Loucy (cell line): Measurements from ENCODE around the gene SPRED2.

Experiments
- H2AFZ ChIP-seq: fragments of 200-600 bp; sonication (generic); 2 replicates; pipeline ENCODE4 v1.6.0; 2016; ENCODE audit warnings: antibody characterized with exemption, mild to moderate bottlenecking, low read length, moderate library complexity
- H3F3A ChIP-seq: fragments of 200-600 bp; 2 replicates; pipeline ENCODE4 v1.6.0; 2016; ENCODE audit warnings: antibody characterized with exemption, low read depth, mild to moderate bottlenecking
- H3K27me3 ChIP-seq: fragments of 200-600 bp; sonication (generic); 2 replicates; pipeline ENCODE4 v1.6.1; 2014; ENCODE audit warnings: low read length, mild to moderate bottlenecking; ENCODE audit not compliant: insufficient read depth, poor library complexity, severe bottlenecking
- H3K36me3 ChIP-seq: fragments of 200-600 bp; sonication (generic); 2 replicates; pipeline ENCODE4 v1.6.1; 2016; ENCODE audit warnings: low read length; ENCODE audit not compliant: insufficient read depth
- H3K4me1 ChIP-seq: fragments of 200-600 bp; sonication (generic); 2 replicates; pipeline ENCODE4 v1.5.1; 2014; ENCODE audit warnings: low read length, mild to moderate bottlenecking; ENCODE audit not compliant: insufficient read depth, poor library complexity, severe bottlenecking
- H3K4me2 ChIP-seq: fragments of 200-600 bp; sonication (generic); 2 replicates; pipeline ENCODE4 v1.6.0; 2014; ENCODE audit warnings: antibody characterized with exemption, low read length, low read depth, mild to moderate bottlenecking; ENCODE audit not compliant: poor library complexity, severe bottlenecking
- H3K4me3 ChIP-seq: fragments of 200-600 bp; sonication (generic); 2 replicates; pipeline ENCODE4 v1.5.1; 2014; ENCODE audit warnings: low read length, mild to moderate bottlenecking, mixed read lengths; ENCODE audit not compliant: poor library complexity, severe bottlenecking
- H3K79me2 ChIP-seq: fragments of 200-600 bp; sonication (generic); 2 replicates; pipeline ENCODE4 v1.6.1; 2014; ENCODE audit warnings: low read length; ENCODE audit not compliant: insufficient read depth
- H3K9ac ChIP-seq: fragments of 200-600 bp; sonication (generic); 2 replicates; pipeline ENCODE4 v1.6.0; 2014; ENCODE audit warnings: mild to moderate bottlenecking, low read depth, low read length, moderate library complexity; ENCODE audit not compliant: poor library complexity, severe bottlenecking
- H3K9me2 ChIP-seq: fragments of 200-600 bp; sonication (generic); replicated peaks from 2 replicates; pipeline ENCODE4 v1.6.1; 2016; ENCODE audit warnings: low read depth, low read length, mixed read lengths
- H3K9me3 ChIP-seq: fragments of 200-600 bp; sonication (generic); 2 replicates; pipeline ENCODE4 v1.6.1; 2014; ENCODE audit warnings: mild to moderate bottlenecking, antibody characterized with exemption, low read length, low read depth; ENCODE audit not compliant: insufficient read depth
- H4K20me1 ChIP-seq: fragments of 200-600 bp; sonication (generic); 2 replicates; pipeline ENCODE4 v1.6.0; 2014; ENCODE audit warnings: antibody characterized with exemption, low read length, mild to moderate bottlenecking; ENCODE audit not compliant: insufficient read depth, poor library complexity, severe bottlenecking
- CTCF ChIP-seq: fragments of 200-600 bp; sonication (generic); conservative IDR thresholded peaks from 2 replicates; pipeline ENCODE4 v1.5.1; 2014; ENCODE audit warnings: mild to moderate bottlenecking, antibody characterized with exemption, low read length
- EZH2phosphoT487 ChIP-seq: fragments of 200-600 bp; IDR thresholded peaks from 2 replicates; pipeline ENCODE4 v1.6.1; 2018; ENCODE audit warnings: antibody characterized with exemption, mild to moderate bottlenecking, moderate library complexity, borderline replicate concordance

SPRED2 gene

GRCh38 chr2:65417509-65418085 lies 14.8 kb downstream of the SPRED2 start:
- peaks cover 72% of the 10 kb centered on the region for H3K4me1 ChIP-seq
- H3F3A ChIP-seq = peaks cover 8% of the 10 kb centered on the region; the same call in 1 of the 2 replicates
- TF ChIP-seq EZH2phosphoT487 (no peak), CTCF (no peak)
- H2AFZ ChIP-seq = no peak overlapping the region
- no peak overlapping the region for H3K4me3 ChIP-seq
- H3K9me2 ChIP-seq = no peaks in the 10 kb centered on the region
- H3K36me3 ChIP-seq = no peaks in the 10 kb centered on the region
- H3K4me2 ChIP-seq = peak overlapping the region; percentile 59
- H3K9ac ChIP-seq = peak overlapping the region; percentile 14
- H4K20me1 ChIP-seq = no peaks in the 10 kb centered on the region
- peaks cover 62% of the 10 kb centered on the region for H3K79me2 ChIP-seq
- H3K9me3 ChIP-seq = no peaks in the 10 kb centered on the region
- no peaks in the 10 kb centered on the region for H3K27me3 ChIP-seq

- Histone ChIP-seq H3K36me3 (no peaks in the 10 kb centered on the region), H3F3A (peaks cover 8% of the 10 kb centered on the region; the same call in 1 of the 2 replicates), H3K4me3 (peak overlapping the region; percentile 47), H2AFZ (no peak overlapping the region), H3K9ac (peak overlapping the region; percentile 14), H3K4me1 (peaks cover 73% of the 10 kb centered on the region), H4K20me1 (no peaks in the 10 kb centered on the region), H3K4me2 (peak overlapping the region; percentile 59), H3K9me3 (no peaks in the 10 kb centered on the region), H3K79me2 (peaks cover 63% of the 10 kb centered on the region), H3K27me3 (no peaks in the 10 kb centered on the region), H3K9me2 (no peaks in the 10 kb centered on the region)
- TF ChIP-seq CTCF (no peak), EZH2phosphoT487 (no peak)
These were observed 15.5 kb downstream of the SPRED2 start for GRCh38 chr2:65416945-65417344.

- H3K4me3 ChIP-seq = peak overlapping the region; percentile 47
- peak overlapping the region; percentile 59 for H3K4me2 ChIP-seq
- no peaks in the 10 kb centered on the region for H3K27me3 ChIP-seq
- no peaks in the 10 kb centered on the region for H4K20me1 ChIP-seq
- no peak overlapping the region for H3K9ac ChIP-seq
- peaks cover 57% of the 10 kb centered on the region for H3K79me2 ChIP-seq
- no peaks in the 10 kb centered on the region for H3K9me2 ChIP-seq
- no peak overlapping the region for H2AFZ ChIP-seq
- no peaks in the 10 kb centered on the region for H3K9me3 ChIP-seq
- H3F3A ChIP-seq = peaks cover 10% of the 10 kb centered on the region; the same call in 1 of the 2 replicates
- peaks cover 68% of the 10 kb centered on the region for H3K4me1 ChIP-seq
- H3K36me3 ChIP-seq = no peaks in the 10 kb centered on the region
- TF ChIP-seq EZH2phosphoT487 (no peak), CTCF (no peak)
These were observed 16.1 kb downstream of the SPRED2 start for GRCh38 chr2:65416321-65416720.
